Measurements from ENCODE around the gene ANKRD13C.

ANKRD13C gene

DNA sequence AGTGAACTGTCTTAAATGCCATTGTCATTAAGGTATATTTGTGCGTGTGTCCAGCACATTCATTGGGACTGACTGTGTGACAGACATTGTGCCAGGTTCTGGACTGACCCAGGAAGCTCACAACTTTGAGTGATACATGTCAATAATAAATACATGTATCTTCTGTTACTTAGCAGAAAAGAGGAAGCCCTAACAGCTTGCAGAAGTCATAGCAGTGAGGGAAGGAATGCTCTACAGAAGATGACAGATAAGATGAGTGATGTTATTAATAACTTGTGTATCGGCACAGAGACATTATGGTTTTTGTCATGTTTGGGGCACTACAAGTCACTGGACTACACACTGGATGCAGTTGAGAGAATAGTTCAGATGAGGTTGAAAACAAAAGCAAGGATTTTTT lies 134.5 kb downstream of the ANKRD13C start:
- DNase-seq = no peak

DNA sequence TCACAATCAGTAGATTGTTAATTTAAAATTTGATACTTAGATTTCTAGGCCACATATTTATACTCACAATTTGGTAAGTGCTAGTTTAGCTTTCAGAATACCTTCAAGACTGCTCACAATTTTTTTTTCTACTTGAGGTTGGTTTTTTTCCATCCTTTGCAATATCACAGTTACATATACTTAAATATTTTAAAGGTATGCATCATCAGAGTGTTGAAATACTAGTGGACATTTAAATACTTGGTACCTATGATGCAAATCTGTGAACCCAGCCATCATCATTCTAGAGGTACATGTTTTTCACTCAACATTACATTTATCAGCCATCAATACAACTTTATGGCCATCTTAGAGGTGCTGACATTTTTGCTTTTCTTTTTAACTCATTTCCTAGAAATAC lies 143.0 kb downstream of the ANKRD13C start:
- DNase-seq = no peak

DNA sequence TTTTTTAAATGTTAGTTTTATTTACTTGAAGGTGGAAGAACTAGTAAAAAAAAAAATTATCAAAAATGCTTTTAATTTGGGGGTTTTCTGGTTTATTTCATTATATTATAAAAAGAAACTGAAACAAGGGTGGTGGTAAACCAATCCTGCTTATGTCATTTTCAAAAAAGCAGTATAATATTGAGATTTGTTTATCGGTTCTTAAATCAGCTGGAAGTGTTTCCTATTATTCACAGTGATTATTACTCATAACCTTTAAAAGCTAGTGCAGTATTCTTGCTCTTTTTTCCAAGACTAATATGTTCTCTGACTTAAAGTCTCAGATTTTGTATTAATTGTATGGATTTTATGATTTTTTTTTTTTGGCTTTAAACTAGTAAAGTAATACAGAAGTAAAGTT lies 143.7 kb downstream of the ANKRD13C start:
- DNase-seq = no peak

Data from amygdala (tissue), 56 donors.